Measurements from ENCODE around the gene FGD6. TPM values are rescaled to one million over a fixed set of nuclear protein-coding genes. Genes with fewer than 3 reads are reported as not detected.

FGD6 gene
- total RNA-seq, 1 experiment from 2014 or later: 42.5 TPM

- Histone ChIP-seq H3K9me3 (ENCODE audit: low read length) (no peaks in the 10 kb centered on the region), H3K27ac (ENCODE audit: low read length) (peak overlapping the region; percentile 11; the same call in 1 of the 2 replicates), H3K27me3 (ENCODE audit: low read length) (no peaks in the 10 kb centered on the region), H3K4me3 (ENCODE audit: low read length) (no peak overlapping the region), H3K4me2 (ENCODE audit: low read depth, low read length, poor library complexity, severe bottlenecking) (no peak overlapping the region), H3K9ac (ENCODE audit: low read length) (no peak overlapping the region), H2AFZ (ENCODE audit: low read length) (no peak overlapping the region), H3K36me3 (ENCODE audit: insufficient read depth, low read length) (peaks cover 65% of the 10 kb centered on the region), H3K4me1 (ENCODE audit: low read length) (peaks cover 42% of the 10 kb centered on the region), H3K79me2 (ENCODE audit: low read length) (peaks cover 93% of the 10 kb centered on the region), H4K20me1 (ENCODE audit: insufficient read depth, low read depth, low read length) (no peaks in the 10 kb centered on the region), H3K9me2 (replicated peaks; ENCODE audit: insufficient read depth, low read length) (no peaks in the 10 kb centered on the region)
- DNase-seq: no peak
Observed at GRCh38 chr12:95230313-95230712, 13.0 kb upstream of the FGD6 start.

GRCh38 chr12:95229636-95230035 lies 12.4 kb upstream of the FGD6 start:
- H3K9me2 ChIP-seq (replicated peaks; ENCODE audit: insufficient read depth, low read length): no peaks in the 10 kb centered on the region
- H3K27ac ChIP-seq (ENCODE audit: low read length): no peak overlapping the region
- H2AFZ ChIP-seq (ENCODE audit: low read length): no peak overlapping the region
- H3K4me1 ChIP-seq (ENCODE audit: low read length): peaks cover 49% of the 10 kb centered on the region
- H3K79me2 ChIP-seq (ENCODE audit: low read length): peaks cover 99% of the 10 kb centered on the region
- no peaks in the 10 kb centered on the region for H3K27me3 ChIP-seq (ENCODE audit: low read length)
- no peak overlapping the region for H3K4me2 ChIP-seq (ENCODE audit: low read depth, low read length, poor library complexity, severe bottlenecking)
- no peak for DNase-seq
- no peaks in the 10 kb centered on the region for H3K9me3 ChIP-seq (ENCODE audit: low read length)
- H3K4me3 ChIP-seq (ENCODE audit: low read length): no peak overlapping the region
- H4K20me1 ChIP-seq (ENCODE audit: insufficient read depth, low read depth, low read length): no peaks in the 10 kb centered on the region
- H3K36me3 ChIP-seq (ENCODE audit: insufficient read depth, low read length): peaks cover 70% of the 10 kb centered on the region
- no peak overlapping the region for H3K9ac ChIP-seq (ENCODE audit: low read length)

GRCh38 chr12:95228617-95229016 lies 11.3 kb upstream of the FGD6 start:
- Histone ChIP-seq H3K36me3 (ENCODE audit: insufficient read depth, low read length) (peaks cover 72% of the 10 kb centered on the region), H3K9ac (ENCODE audit: low read length) (no peak overlapping the region), H3K4me1 (ENCODE audit: low read length) (peaks cover 58% of the 10 kb centered on the region), H3K4me2 (ENCODE audit: low read depth, low read length, poor library complexity, severe bottlenecking) (peak overlapping the region; percentile 1), H3K27me3 (ENCODE audit: low read length) (no peaks in the 10 kb centered on the region), H3K9me2 (replicated peaks; ENCODE audit: insufficient read depth, low read length) (no peaks in the 10 kb centered on the region), H2AFZ (ENCODE audit: low read length) (no peak overlapping the region), H3K79me2 (ENCODE audit: low read length) (peaks cover 99% of the 10 kb centered on the region), H4K20me1 (ENCODE audit: insufficient read depth, low read depth, low read length) (no peaks in the 10 kb centered on the region), H3K9me3 (ENCODE audit: low read length) (no peaks in the 10 kb centered on the region), H3K4me3 (ENCODE audit: low read length) (no peak overlapping the region), H3K27ac (ENCODE audit: low read length) (no peak overlapping the region)
- no peak for DNase-seq

- peak overlapping the region; percentile 22 for H3K27ac ChIP-seq (ENCODE audit: low read length)
- H3K9me3 ChIP-seq (ENCODE audit: low read length): no peaks in the 10 kb centered on the region
- peaks cover 99% of the 10 kb centered on the region for H3K79me2 ChIP-seq (ENCODE audit: low read length)
- H3K4me3 ChIP-seq (ENCODE audit: low read length): no peak overlapping the region
- H3K27me3 ChIP-seq (ENCODE audit: low read length): no peaks in the 10 kb centered on the region
- H3K4me2 ChIP-seq (ENCODE audit: low read depth, low read length, poor library complexity, severe bottlenecking): peak overlapping the region; percentile 14
- H3K9ac ChIP-seq (ENCODE audit: low read length): no peak overlapping the region
- no peaks in the 10 kb centered on the region for H3K9me2 ChIP-seq (replicated peaks; ENCODE audit: insufficient read depth, low read length)
- H4K20me1 ChIP-seq (ENCODE audit: insufficient read depth, low read depth, low read length): no peaks in the 10 kb centered on the region
- H3K4me1 ChIP-seq (ENCODE audit: low read length): peaks cover 64% of the 10 kb centered on the region
- H2AFZ ChIP-seq (ENCODE audit: low read length): no peak overlapping the region
- peaks cover 67% of the 10 kb centered on the region for H3K36me3 ChIP-seq (ENCODE audit: insufficient read depth, low read length)
- DNase-seq: no peak
Observed at GRCh38 chr12:95227818-95228356, 10.6 kb upstream of the FGD6 start.

- Histone ChIP-seq H4K20me1 (ENCODE audit: insufficient read depth, low read depth, low read length) (no peaks in the 10 kb centered on the region), H3K4me2 (ENCODE audit: low read depth, low read length, poor library complexity, severe bottlenecking) (no peak overlapping the region), H3K9me2 (replicated peaks; ENCODE audit: insufficient read depth, low read length) (no peaks in the 10 kb centered on the region), H3K9ac (ENCODE audit: low read length) (no peak overlapping the region), H3K27me3 (ENCODE audit: low read length) (no peaks in the 10 kb centered on the region), H3K4me3 (ENCODE audit: low read length) (no peak overlapping the region), H2AFZ (ENCODE audit: low read length) (no peak overlapping the region), H3K9me3 (ENCODE audit: low read length) (no peaks in the 10 kb centered on the region), H3K4me1 (ENCODE audit: low read length) (peaks cover 84% of the 10 kb centered on the region), H3K27ac (ENCODE audit: low read length) (peak overlapping the region; percentile 40), H3K79me2 (ENCODE audit: low read length) (peaks cover 99% of the 10 kb centered on the region), H3K36me3 (ENCODE audit: insufficient read depth, low read length) (peaks cover 52% of the 10 kb centered on the region)
- DNase-seq: no peak
Observed at GRCh38 chr12:95225645-95226212, 8.5 kb upstream of the FGD6 start.

- no peaks in the 10 kb centered on the region for H4K20me1 ChIP-seq (ENCODE audit: insufficient read depth, low read depth, low read length)
- no peaks in the 10 kb centered on the region for H3K27me3 ChIP-seq (ENCODE audit: low read length)
- no peak for DNase-seq
- peaks cover 48% of the 10 kb centered on the region for H3K36me3 ChIP-seq (ENCODE audit: insufficient read depth, low read length)
- H3K9me2 ChIP-seq (replicated peaks; ENCODE audit: insufficient read depth, low read length): no peaks in the 10 kb centered on the region
- no peak overlapping the region for H3K4me2 ChIP-seq (ENCODE audit: low read depth, low read length, poor library complexity, severe bottlenecking)
- H3K27ac ChIP-seq (ENCODE audit: low read length): no peak overlapping the region
- peaks cover 99% of the 10 kb centered on the region for H3K79me2 ChIP-seq (ENCODE audit: low read length)
- no peak overlapping the region for H3K9ac ChIP-seq (ENCODE audit: low read length)
- H2AFZ ChIP-seq (ENCODE audit: low read length): no peak overlapping the region
- H3K4me3 ChIP-seq (ENCODE audit: low read length): no peak overlapping the region
- no peaks in the 10 kb centered on the region for H3K9me3 ChIP-seq (ENCODE audit: low read length)
- H3K4me1 ChIP-seq (ENCODE audit: low read length): peaks cover 90% of the 10 kb centered on the region
Observed at GRCh38 chr12:95224202-95225170, 7.2 kb upstream of the FGD6 start.

GRCh38 chr12:95220726-95221125 lies 3.5 kb upstream of the FGD6 start:
- H3K27me3 ChIP-seq (ENCODE audit: low read length): no peaks in the 10 kb centered on the region
- peak overlapping the region; percentile 91 for H3K4me2 ChIP-seq (ENCODE audit: low read depth, low read length, poor library complexity, severe bottlenecking)
- peaks cover 21% of the 10 kb centered on the region; the same call in 1 of the 2 replicates for H3K36me3 ChIP-seq (ENCODE audit: insufficient read depth, low read length)
- H2AFZ ChIP-seq (ENCODE audit: low read length): no peak overlapping the region
- H3K9me3 ChIP-seq (ENCODE audit: low read length): no peaks in the 10 kb centered on the region
- H4K20me1 ChIP-seq (ENCODE audit: insufficient read depth, low read depth, low read length): no peaks in the 10 kb centered on the region
- no peak for DNase-seq
- H3K9ac ChIP-seq (ENCODE audit: low read length): 0 out of 2 replicates have a peak overlapping the region, but pooled peaks have one; percentile 14
- peak overlapping the region; percentile 77; the same call in 1 of the 2 replicates for H3K4me3 ChIP-seq (ENCODE audit: low read length)
- H3K27ac ChIP-seq (ENCODE audit: low read length): peak overlapping the region; percentile 95
- peaks cover 94% of the 10 kb centered on the region for H3K79me2 ChIP-seq (ENCODE audit: low read length)
- peaks cover 60% of the 10 kb centered on the region for H3K4me1 ChIP-seq (ENCODE audit: low read length)
- H3K9me2 ChIP-seq (replicated peaks; ENCODE audit: insufficient read depth, low read length): no peaks in the 10 kb centered on the region

GRCh38 chr12:95220190-95220589 lies 2.9 kb upstream of the FGD6 start:
- Histone ChIP-seq H3K9me3 (ENCODE audit: low read length) (no peaks in the 10 kb centered on the region), H3K27me3 (ENCODE audit: low read length) (no peaks in the 10 kb centered on the region), H2AFZ (ENCODE audit: low read length) (no peak overlapping the region), H3K4me2 (ENCODE audit: low read depth, low read length, poor library complexity, severe bottlenecking) (peak overlapping the region; percentile 91), H3K9ac (ENCODE audit: low read length) (peak overlapping the region; percentile 86), H3K36me3 (ENCODE audit: insufficient read depth, low read length) (peaks cover 21% of the 10 kb centered on the region; the same call in 1 of the 2 replicates), H3K9me2 (replicated peaks; ENCODE audit: insufficient read depth, low read length) (no peaks in the 10 kb centered on the region), H3K4me3 (ENCODE audit: low read length) (peak overlapping the region; percentile 77), H3K79me2 (ENCODE audit: low read length) (peaks cover 94% of the 10 kb centered on the region), H3K27ac (ENCODE audit: low read length) (peak overlapping the region; percentile 95), H3K4me1 (ENCODE audit: low read length) (peaks cover 62% of the 10 kb centered on the region), H4K20me1 (ENCODE audit: insufficient read depth, low read depth, low read length) (no peaks in the 10 kb centered on the region)
- no peak for DNase-seq

All from Karpas-422 (cell line).